SK-N-SH treated with all-trans-retinoic acid at 6 μM for 48 hours (cell line): ENCODE measurements around the gene WT1.

ENCODE experiments used
- GLIS3 ChIP-seq: fragments of 250-450 bp; sonication (Bioruptor Pico); IDR thresholded peaks from 2 replicates; pipeline ENCODE4 v1.5.0; 2020; ENCODE audit warnings: mild to moderate bottlenecking, moderate library complexity
- SNAI2 ChIP-seq: fragments of 250-450 bp; sonication (Bioruptor Pico); IDR thresholded peaks from 2 replicates; pipeline ENCODE4 v1.5.0; 2020; ENCODE audit warnings: mild to moderate bottlenecking, moderate library complexity
- TOX ChIP-seq: fragments of 250-450 bp; sonication (Bioruptor Pico); IDR thresholded peaks from 2 replicates; pipeline ENCODE4 v1.8.0; 2021; ENCODE audit warnings: mild to moderate bottlenecking, moderate library complexity, borderline replicate concordance
- ZC3H10 ChIP-seq: fragments of 250-450 bp; sonication (Bioruptor Pico); IDR thresholded peaks from 2 replicates; pipeline ENCODE4 v1.5.1; 2021; ENCODE audit warnings: mild to moderate bottlenecking, moderate library complexity
- ZFP3 ChIP-seq: fragments of 250-450 bp; sonication (Bioruptor Pico); IDR thresholded peaks from 2 replicates; pipeline ENCODE4 v1.5.0; 2020; ENCODE audit warnings: mild to moderate bottlenecking, moderate library complexity

- TF ChIP-seq GLIS3 (CRISPR knock-in tag) (no peak), TOX (no peak), ZFP3 (CRISPR knock-in tag) (no peak), SNAI2 (CRISPR knock-in tag) (no peak), ZC3H10 (CRISPR knock-in tag) (no peak)
Observed at GRCh38 chr11:32405592-32405991, 29.7 kb downstream of the WT1 start.
